Measurements from ENCODE around the gene RUFY2.
A peak's percentile ranks its signal among the peaks of the same experiment; 100 is the strongest.
"Not testable (repeated sequence)": the region's sequence is repeated elsewhere in the genome, so short reads cannot be mapped to it uniquely, and the experiment has no call there.

The RUFY2 gene

DNA sequence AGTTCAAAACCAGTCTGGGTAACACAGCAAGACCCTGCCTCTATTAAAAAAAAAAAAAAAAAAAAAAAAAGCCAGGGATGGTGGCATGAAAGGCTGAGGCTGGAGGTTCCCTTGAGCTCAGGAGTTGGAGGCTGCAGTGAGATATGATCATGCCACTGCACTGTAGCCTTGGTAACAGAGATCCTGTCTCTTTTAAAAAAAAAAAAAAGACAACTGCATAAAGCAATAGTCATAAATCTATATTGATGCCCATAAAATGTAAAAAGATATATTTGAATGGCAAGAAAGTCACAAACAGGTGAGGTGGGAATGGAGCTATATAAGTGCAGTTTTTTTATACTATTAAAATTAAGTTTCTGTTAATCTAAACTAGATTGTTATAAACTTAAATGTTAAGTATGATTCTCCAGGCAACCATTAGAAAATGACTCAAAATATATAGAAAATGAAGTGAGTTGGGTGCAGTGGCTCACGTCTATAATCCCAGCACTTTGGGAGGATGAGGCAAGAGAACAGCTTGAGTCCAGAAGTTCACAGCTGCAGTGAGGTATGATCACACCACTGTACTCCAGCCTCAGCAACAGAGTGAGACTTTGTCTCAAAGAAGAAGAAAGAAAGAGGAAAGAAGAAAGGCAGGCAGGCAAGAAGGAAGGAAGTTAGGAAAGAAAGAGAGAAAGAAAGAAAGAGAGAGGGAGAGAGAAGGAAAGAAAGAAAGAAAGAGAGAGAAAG is 88.6 kb downstream of the RUFY2 start:
- DNase-seq, result no peak

DNA sequence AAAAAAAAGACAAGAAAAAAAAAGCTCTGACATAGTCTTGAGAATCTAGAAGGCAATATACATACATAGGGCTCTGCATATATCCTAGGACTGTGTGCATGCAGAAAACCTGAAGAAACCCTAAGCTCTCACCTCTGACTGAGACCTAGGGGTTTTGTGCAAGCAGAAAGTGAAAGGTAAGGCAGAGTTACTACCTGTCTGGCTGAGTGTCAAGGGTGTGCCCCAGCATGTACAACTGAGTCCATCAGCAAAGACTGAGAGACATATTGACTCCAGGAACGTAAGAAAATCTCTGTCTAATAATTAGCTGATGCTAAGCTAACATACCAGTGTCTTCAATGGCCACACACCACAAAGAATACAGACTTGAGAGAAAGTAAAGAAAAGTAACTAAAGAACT is 91.5 kb downstream of the RUFY2 start:
- DNase-seq, result no peak

DNA sequence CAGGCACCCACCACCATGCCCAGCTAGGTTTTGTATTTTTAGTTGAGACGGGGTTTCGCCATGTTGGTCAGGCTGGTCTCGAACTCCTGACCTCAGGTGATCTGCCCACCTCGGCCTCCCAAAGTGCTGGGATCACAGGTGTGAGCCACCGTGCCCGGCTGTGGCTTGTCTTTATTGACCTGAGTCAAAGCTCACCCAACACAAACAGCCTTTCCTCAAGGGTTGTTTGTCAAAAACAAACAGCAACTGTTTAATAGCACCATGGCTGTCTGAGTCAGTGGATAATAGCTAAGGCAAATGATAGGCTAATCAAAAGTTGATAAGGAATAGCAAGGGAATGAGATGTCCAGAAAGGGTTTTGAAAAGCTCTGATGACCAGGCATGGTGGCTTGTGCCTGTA is 92.1 kb downstream of the RUFY2 start:
- DNase-seq, result not testable (repeated sequence)

DNA sequence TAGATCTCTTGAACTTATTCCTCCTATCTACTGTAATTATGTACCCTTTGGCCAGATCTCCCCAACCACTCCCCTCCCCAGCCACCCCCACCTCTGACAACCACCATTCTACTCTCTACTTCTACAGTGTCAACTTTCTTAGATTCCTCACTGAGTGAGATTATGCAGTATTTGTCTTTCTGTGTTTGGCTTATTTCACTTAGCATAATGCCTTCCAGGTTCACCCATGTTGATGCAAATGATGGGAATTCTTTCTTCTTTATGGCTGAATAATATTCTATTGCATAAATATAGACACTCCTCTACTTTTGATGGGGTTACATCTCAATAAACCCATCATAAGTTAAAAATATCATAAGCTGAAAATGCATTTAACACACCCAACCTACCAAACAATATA is 96.5 kb downstream of the RUFY2 start:
- DNase-seq, result no peak

DNA sequence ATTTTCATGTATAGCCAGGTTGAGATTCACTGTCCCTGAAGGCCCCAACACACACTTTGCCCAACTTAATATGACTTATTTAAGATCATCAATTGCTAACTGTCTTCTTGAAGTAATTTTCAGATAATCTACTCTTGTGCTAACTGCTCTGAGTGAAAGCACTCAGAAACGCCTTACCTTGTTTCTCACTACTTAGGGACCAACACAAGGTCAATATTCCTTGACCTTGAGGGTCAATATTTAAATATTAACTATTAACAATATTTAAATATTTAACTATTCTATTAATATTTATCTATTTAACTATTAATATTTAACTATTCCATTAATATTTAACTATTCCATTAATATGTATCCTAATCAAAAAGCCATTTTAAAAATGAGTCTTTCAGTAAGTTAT is 101.2 kb downstream of the RUFY2 start:
- no peak for DNase-seq

DNA sequence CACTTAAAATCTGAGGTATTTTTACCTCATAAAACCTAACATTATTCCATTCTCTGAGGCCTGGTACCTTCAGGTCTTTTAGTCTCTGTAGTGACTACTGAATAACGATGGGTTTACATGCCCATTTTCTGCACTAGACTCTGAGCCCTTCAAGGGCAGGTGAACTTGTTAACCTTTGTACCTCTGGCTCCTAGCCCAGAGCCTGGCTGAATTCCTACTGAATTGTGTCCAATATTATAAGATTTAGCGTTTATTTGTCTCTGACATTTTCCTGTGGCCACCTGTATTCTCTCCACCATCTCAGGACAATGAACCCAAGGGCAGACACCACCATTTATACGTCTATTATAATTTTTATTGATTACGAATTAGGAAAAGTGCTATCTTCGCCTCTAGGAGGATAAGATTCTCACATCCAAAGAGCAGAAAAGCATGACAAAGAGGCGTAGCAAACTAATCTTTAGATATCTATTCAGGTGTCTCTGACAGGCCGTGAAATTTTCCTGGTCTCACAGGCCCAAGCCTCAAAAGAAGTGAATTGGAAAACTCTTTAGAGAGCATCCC is 103.1 kb downstream of the RUFY2 start:
- DNase-seq, result no peak

DNA sequence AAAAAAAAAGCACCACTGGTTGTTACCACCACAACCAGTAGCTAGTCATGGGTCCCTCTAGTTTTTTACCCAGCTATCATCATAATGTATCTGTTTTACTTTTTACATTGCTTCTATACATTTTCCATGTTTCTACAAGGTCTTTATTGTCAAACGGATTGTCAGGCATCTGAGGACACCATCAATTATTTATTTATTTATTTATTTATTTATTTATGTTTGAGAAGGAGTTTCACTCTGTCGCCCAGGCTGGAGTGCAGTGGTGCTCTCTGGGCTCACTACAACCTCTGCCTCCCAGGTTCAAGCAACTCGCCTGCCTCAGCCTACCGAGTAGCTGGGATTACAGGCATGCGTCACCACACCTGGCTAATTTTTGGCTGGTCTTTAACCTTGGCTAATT is 104.2 kb downstream of the RUFY2 start:
- DNase-seq, result no peak

DNA sequence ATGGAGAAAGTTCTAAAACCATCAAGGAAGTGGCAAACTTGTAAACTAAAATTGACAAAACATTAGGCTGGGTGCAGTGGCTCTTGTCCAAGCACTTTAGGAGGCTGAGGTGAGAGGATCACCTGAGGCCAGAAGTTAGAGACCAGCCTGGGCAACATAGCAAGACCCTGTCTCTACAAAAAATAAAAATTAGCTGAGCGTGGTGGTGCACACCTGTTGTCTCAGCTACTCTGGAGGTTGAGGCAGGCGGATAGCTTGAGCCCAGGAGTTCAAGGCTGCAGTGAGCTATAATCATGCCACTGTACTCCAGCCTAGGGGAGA is 104.6 kb downstream of the RUFY2 start:
- DNase-seq, result no peak

DNA sequence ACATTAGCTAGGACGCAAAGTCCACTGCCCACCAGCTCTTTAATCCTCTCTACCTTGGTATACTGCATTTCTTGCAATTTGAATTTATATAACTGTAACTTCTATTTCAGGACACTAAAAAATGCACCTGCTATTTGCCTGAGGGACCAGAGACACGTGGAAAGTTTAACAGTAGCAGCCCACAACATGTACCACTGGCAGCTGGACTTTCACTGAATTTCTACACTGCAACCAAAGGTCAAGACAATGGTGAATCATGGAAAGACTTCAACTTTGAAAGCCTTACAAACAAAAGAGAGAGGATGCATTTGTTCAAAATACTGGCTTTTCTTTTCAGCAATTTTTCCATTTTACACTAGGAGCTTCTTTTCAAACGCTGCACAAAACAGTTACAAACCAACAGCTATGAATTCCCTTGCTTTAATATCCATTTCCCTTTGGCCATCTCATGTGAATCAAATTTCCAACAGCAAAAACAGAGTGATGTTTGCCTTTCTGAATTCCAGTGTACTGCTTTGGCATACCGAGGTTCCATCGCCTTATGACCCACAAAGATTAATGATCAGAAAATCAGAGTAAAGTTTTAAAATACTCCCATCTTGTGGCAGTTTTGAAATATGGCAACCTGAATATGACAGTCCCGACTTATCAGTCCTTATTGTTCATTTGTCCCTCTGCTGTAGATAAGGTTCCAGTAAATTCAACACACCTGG is 105.1 kb downstream of the RUFY2 start:
- peak; percentile 22 for DNase-seq

DNA sequence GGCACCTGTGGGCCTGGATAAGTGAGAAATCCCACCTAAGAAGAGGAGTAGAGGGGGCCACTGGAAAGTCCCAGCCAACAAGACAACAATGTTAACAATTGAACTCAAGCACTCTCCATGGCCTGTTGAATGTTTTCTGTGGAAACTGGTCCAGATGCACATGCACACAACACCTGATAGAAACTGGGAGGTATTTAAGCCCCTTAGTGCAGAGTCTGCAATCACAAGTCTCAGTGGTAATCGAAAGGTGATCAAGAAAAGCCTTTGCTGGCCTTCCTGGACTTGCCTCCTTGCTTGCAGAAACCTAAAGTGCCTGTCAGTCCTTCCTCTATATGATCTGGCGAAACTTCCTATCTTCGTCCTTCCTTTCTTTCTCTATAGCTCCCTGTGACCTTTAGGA is 105.8 kb downstream of the RUFY2 start:
- DNase-seq, result no peak

DNA sequence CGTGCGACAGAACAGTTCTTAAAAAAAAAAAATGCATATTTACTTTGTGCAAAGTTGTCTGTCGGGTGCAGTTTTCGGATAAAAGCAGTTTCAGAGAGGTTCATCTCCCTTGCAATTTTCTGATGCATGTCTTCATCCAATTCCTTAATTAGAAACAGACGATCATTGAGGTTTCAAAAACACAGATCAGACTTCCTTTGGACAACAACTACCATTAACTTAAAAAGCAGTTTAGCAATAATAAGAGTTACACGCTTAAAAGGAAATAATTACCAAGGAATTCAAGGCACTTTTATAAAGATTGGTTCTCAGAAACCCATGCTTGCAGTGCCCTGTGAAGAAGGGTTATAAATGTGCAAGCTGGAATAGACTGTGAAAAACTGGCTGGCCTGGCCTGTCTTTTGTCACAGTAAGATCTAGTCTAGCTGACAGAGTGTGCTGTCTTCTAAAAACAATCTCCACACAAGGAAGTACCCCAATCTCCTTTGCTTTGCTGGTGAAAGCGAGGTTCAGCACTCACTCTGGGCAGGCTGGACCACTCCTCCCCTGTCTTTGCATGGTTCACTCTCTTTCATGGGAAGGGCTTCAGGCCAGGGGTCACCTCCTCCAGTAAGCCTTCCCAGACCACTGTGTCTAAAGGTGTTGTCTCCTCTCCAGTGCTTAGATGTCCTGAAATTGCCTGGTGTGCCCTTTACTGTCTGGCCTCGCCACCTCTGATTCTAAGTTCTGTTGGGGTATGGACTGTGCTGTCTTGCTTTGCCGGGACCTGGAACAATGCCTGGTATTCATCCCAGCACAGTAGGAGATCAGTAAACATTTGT is 110.0 kb downstream of the RUFY2 start:
- no peak for DNase-seq
